ENCODE results near the gene IQSEC2.

The IQSEC2 gene

GRCh38 chrX:53283567-53283966, 2.2 kb upstream of the IQSEC2 start:
- H3K27ac ChIP-seq (replicated peaks): no peak overlapping the region
- H3K4me3 ChIP-seq (replicated peaks; ENCODE audit: insufficient read depth, low read length): no peak overlapping the region
- no peaks in the 10 kb centered on the region for H3K27me3 ChIP-seq (ENCODE audit: insufficient read depth, poor library complexity, severe bottlenecking)
- TF ChIP-seq REST (IDR thresholded peaks at IDR 0.05; ENCODE audit: insufficient replicate concordance, low read depth): no peak
- no peak for TF ChIP-seq SPI1 (IDR thresholded peaks at IDR 0.05; ENCODE audit: borderline replicate concordance, low read depth)
- TF ChIP-seq GABPA (IDR thresholded peaks at IDR 0.05; ENCODE audit: low read depth): no peak
- TF ChIP-seq CTCF (IDR thresholded peaks at IDR 0.05; ENCODE audit: insufficient read depth, low read length): no peak
- no peak for TF ChIP-seq POLR2AphosphoS5 (IDR thresholded peaks at IDR 0.05; ENCODE audit: low read depth)
- DNase-seq (ENCODE audit: low read depth in 1 of 2, low spot score in 1 of 2): no peak

- DNase-seq (ENCODE audit: low read depth in 1 of 2, low spot score in 1 of 2): no peak
- TF ChIP-seq CTCF (IDR thresholded peaks at IDR 0.05; ENCODE audit: insufficient read depth, low read length) (no peak), REST (IDR thresholded peaks at IDR 0.05; ENCODE audit: insufficient replicate concordance, low read depth) (no peak), SPI1 (IDR thresholded peaks at IDR 0.05; ENCODE audit: borderline replicate concordance, low read depth) (no peak), POLR2AphosphoS5 (IDR thresholded peaks at IDR 0.05; ENCODE audit: low read depth) (no peak), GABPA (IDR thresholded peaks at IDR 0.05; ENCODE audit: low read depth) (no peak)
- Histone ChIP-seq H3K27ac (replicated peaks) (no peak overlapping the region), H3K27me3 (ENCODE audit: insufficient read depth, poor library complexity, severe bottlenecking) (no peaks in the 10 kb centered on the region), H3K4me3 (replicated peaks; ENCODE audit: insufficient read depth, low read length) (no peak overlapping the region)
These were observed 1.7 kb upstream of the IQSEC2 start for GRCh38 chrX:53283099-53283498.

- no peak overlapping the region for H3K4me3 ChIP-seq (replicated peaks; ENCODE audit: insufficient read depth, low read length)
- no peak for TF ChIP-seq POLR2AphosphoS5 (IDR thresholded peaks at IDR 0.05; ENCODE audit: low read depth)
- no peak for TF ChIP-seq REST (IDR thresholded peaks at IDR 0.05; ENCODE audit: insufficient replicate concordance, low read depth)
- TF ChIP-seq GABPA (IDR thresholded peaks at IDR 0.05; ENCODE audit: low read depth): no peak
- no peak for TF ChIP-seq CTCF (IDR thresholded peaks at IDR 0.05; ENCODE audit: insufficient read depth, low read length)
- TF ChIP-seq SPI1 (IDR thresholded peaks at IDR 0.05; ENCODE audit: borderline replicate concordance, low read depth): no peak
- DNase-seq (ENCODE audit: low read depth in 1 of 2, low spot score in 1 of 2): no peak
- H3K27ac ChIP-seq (replicated peaks): no peak overlapping the region
- no peaks in the 10 kb centered on the region for H3K27me3 ChIP-seq (ENCODE audit: insufficient read depth, poor library complexity, severe bottlenecking)
These were observed 745 bp upstream of the IQSEC2 start for GRCh38 chrX:53281963-53282695.

Data from HL-60 (cell line).